Measurements from ENCODE around the gene HCAR1. TPM values are rescaled to one million over a fixed set of nuclear protein-coding genes. Genes with fewer than 3 reads are reported as not detected.

HCAR1 gene
- total and polyA plus RNA-seq, 2 of the 4 experiments (the other 2 are of a cell fraction): 0.03 TPM; not detected in 1

DNA sequence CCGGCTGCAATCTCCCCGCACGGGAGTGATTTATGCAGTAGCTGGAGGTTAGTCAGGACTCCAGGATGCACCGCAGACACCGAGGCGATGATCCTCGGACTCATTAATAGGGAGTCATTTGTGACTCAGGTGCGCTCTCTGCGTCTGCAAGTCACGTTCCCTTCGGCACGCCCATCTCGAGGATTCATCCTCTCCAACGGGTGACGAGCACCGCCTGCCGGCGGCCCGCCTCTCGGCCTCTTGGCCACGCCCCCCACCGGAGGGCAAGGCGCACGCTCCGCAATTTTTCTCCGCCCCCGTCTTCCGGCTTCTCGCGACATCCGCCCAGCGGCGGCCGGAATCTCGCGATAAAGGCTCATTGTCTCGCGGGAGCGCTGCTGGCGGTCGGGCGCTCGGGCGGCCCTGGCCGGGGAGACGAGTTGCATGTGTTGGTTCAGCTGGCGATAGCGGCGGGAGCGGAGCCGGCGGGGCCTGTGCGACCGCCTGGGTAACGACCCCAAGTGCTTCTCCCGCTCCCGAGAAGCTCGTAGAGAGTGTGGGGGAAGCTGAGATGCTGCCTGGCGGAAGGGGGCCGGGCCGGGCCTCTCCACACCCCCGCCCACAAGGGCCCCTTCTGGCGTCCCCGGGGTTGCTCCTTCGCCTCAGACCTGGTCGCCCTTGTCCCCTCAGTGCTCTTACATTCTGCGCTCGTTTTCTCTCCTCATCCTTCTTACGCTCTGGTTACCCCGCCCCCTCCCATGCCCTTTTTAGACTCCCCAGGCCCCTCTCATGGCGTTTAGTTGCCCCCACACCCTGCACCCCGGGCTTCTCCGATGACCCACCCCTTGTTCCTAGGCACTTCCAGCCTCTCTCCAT, 22.0 kb upstream of the HCAR1 start, which contains the start of gene DENR:
Gene DENR (plus strand): TSS at position 361 of the 855 bp plus-strand sequence. CDS start 878 bp downstream, outside the sequence.
- Histone ChIP-seq H2AK5ac (ENCODE audit: low read depth, low read length) (peak within 1 kb of the TSS; percentile 97), H3K4me3 (ENCODE audit: insufficient read depth, low read depth, low read length) (peak within 1 kb of the TSS; percentile 62), H4K20me1 (ENCODE audit: insufficient read depth, low read length) (peaks cover 4% of the 10 kb centered on the region), H2BK20ac (ENCODE audit: low read depth, low read length) (peak within 1 kb of the TSS; percentile 35; the same call in 1 of the 2 replicates), H3K9me3 (ENCODE audit: control insufficient read depth, insufficient read depth, low read length) (no peaks in the 10 kb centered on the region), H2BK5ac (ENCODE audit: low read depth, low read length, poor library complexity, severe bottlenecking) (peak within 1 kb of the TSS; percentile 75), H2AK9ac (replicated peaks; ENCODE audit: low read depth, low read length, poor library complexity) (peak within 1 kb of the TSS; percentile 96), H4K8ac (ENCODE audit: low read depth in 2 of 2, low read length in 2 of 2) (peak within 1 kb of the TSS; percentile 57 to 93), H4K91ac (ENCODE audit: insufficient read depth, low read depth, low read length) (peak within 1 kb of the TSS; percentile 64), H3K9ac (ENCODE audit: low read depth, low read length) (peak within 1 kb of the TSS; percentile 99), H3K9me1 (ENCODE audit: insufficient read depth, low read length) (peaks cover 6% of the 10 kb centered on the region; the same call in 1 of the 2 replicates), H3K14ac (replicated peaks; ENCODE audit: low read depth, low read length) (peak within 1 kb of the TSS; percentile 88), H2BK120ac (ENCODE audit: low read depth, low read length) (peak within 1 kb of the TSS; percentile 62; the same call in 1 of the 2 replicates), H3K4ac (ENCODE audit: low read depth, low read length) (peak within 1 kb of the TSS; percentile 91), H2AFZ (replicated peaks; ENCODE audit: low read length, poor library complexity) (peak within 1 kb of the TSS; percentile 95), H3K4me2 (ENCODE audit: low read depth, low read length) (peak within 1 kb of the TSS; percentile 95), H4K5ac (ENCODE audit: low read depth, low read length) (peak within 1 kb of the TSS; percentile 26), H2BK15ac (ENCODE audit: low read depth, low read length) (no peak within 1 kb of the TSS; the same call in 2 of the 3 replicates), H3K79me1 (ENCODE audit: low read depth in 1 of 2, low read length in 2 of 2) (peaks cover 22 to 34% of the 10 kb centered on the region in 2 experiments), H3K4me1 (ENCODE audit: control insufficient read depth, insufficient read depth, low read length) (peaks cover 6% of the 10 kb centered on the region), H3K27ac (ENCODE audit: insufficient read depth, low read length) (peak within 1 kb of the TSS; percentile 83), H3K56ac (ENCODE audit: extremely low read depth, insufficient read depth, low read length) (peak within 1 kb of the TSS; percentile 79), H3K36me3 (ENCODE audit: control insufficient read depth, insufficient read depth, low read length) (peaks cover 9% of the 10 kb centered on the region), H3K23ac (ENCODE audit: low read depth, low read length) (peak within 1 kb of the TSS; percentile 95), H3K18ac (ENCODE audit: low read depth, low read length) (peak within 1 kb of the TSS; percentile 9; the same call in 1 of the 2 replicates), H3K27me3 (ENCODE audit: control insufficient read depth, insufficient read depth, low read length) (no peaks in the 10 kb centered on the region)
- ATAC-seq (ENCODE audit: low read depth): peak; percentile 98
- in situ Hi-C loops (cut with MboI; ENCODE audit: low sequenced_read_pairs) (loop anchor here (5.0 kb wide), 1 partner anchor 115 kb away; no protein-coding TSS in a partner anchor), intact Hi-C loops (cut with micrococcal nuclease) (loop anchor here (1.0 to 10.0 kb wide), 3 partner anchors 114 to 358 kb away; partner anchors contain the start of genes KNTC1 and RSRC2), dilution Hi-C loops (cut with HindIII; ENCODE audit: low sequenced_read_pairs, unreplicated experiment) (no loop called here)
- no TSS peak for BruUV-seq (replicated peaks)
- DNase-seq: peak; percentile 98
- POLR2A ChIA-PET (ENCODE audit: unreplicated experiment): interaction anchor here (0.6 kb wide), 1 partner anchor 11 kb away, joined by 3 read pairs; no protein-coding TSS in a partner anchor
- WGBS, 2 experiments (ENCODE audit: extremely low coverage in 2 of 2, insufficient read length in 1 of 2): 1% methylated on average over 36 of the region's 73 CpGs; no CpG with 5 or more reads in 1 of the 2 experiments
- CTCF ChIA-PET: interaction anchor here (0.5 to 1.5 kb wide), 8 partner anchors 15 to 322 kb away, joined by 3 to 12 read pairs (median 3); partner anchors contain the start of gene ZCCHC8
- TF ChIP-seq MXI1 (IDR thresholded peaks at IDR 0.05; ENCODE audit: borderline replicate concordance, low read depth, low read length) (peak; percentile 87; the same call in 1 of the 2 replicates), CHD1 (IDR thresholded peaks at IDR 0.05; ENCODE audit: low read depth, low read length) (no peak), CTCF (conservative IDR thresholded peaks at IDR 0.05; ENCODE audit: low read depth, low read length) (peak; percentile 98), MAFK (IDR thresholded peaks at IDR 0.05; ENCODE audit: low read depth, low read length) (no peak), BHLHE40 (IDR thresholded peaks at IDR 0.05; ENCODE audit: low read depth, low read length) (peak; percentile 100), CEBPB (IDR thresholded peaks at IDR 0.05; ENCODE audit: low read depth, low read length) (0 out of 2 replicates have a peak, but pooled peaks have one; percentile 23), USF2 (IDR thresholded peaks at IDR 0.05; ENCODE audit: low read depth, low read length) (peak; percentile 71), POLR2A (IDR thresholded peaks at IDR 0.05; ENCODE audit: low read depth, low read length) (peak; percentile 93), RFX5 (IDR thresholded peaks at IDR 0.05; ENCODE audit: low read depth, low read length) (no peak), RCOR1 (IDR thresholded peaks at IDR 0.05; ENCODE audit: insufficient replicate concordance, low read length) (no peak), RAD21 (IDR thresholded peaks at IDR 0.05; ENCODE audit: low read length) (peak; percentile 96)
- TF ChIP-seq, protein P1, sequence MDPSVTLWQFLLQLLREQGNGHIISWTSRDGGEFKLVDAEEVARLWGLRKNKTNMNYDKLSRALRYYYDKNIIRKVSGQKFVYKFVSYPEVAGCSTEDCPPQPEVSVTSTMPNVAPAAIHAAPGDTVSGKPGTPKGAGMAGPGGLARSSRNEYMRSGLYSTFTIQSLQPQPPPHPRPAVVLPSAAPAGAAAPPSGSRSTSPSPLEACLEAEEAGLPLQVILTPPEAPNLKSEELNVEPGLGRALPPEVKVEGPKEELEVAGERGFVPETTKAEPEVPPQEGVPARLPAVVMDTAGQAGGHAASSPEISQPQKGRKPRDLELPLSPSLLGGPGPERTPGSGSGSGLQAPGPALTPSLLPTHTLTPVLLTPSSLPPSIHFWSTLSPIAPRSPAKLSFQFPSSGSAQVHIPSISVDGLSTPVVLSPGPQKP (IDR thresholded peaks at IDR 0.05; ENCODE audit: borderline replicate concordance, low read depth, low read length): 0 out of 2 replicates have a peak, but pooled peaks have one; percentile 56

Measured in IMR-90 (cell line).